ENCODE measurements around the gene ZNF124. TPM values are rescaled to one million over a fixed set of nuclear protein-coding genes. Genes with fewer than 3 reads are reported as not detected.
"Not testable (repeated sequence)": the region's sequence is repeated elsewhere in the genome, so short reads cannot be mapped to it uniquely, and the experiment has no call there.

The ZNF124 gene
- 10 to 100 TPM; 36.9 to 62.3 TPM for total RNA-seq
- long read RNA-seq, transcript ZNF124-201 (4 exons, 1,674 nt), result major isoform, 16 of 21 reads
- long read RNA-seq, partial matches to known transcripts, result 0 of 21 reads
- long read RNA-seq, other reads (novel, unspliced or antisense), result 3 of 21 reads

GRCh38 chr1:247171875-247172563 lies at the start of gene ZNF124:
Gene ZNF124, minus strand, starts transcription at chr1:247172020. Its CDS starts 143 bp downstream, at chr1:247171877.
- DNase-seq; intact Hi-C loops (cut with DNase I, micrococcal nuclease): not testable (repeated sequence)
- ATAC-seq, result peak; percentile 97

GRCh38 chr1:247220280-247220679 lies 48.5 kb upstream of the ZNF124 start:
- intact Hi-C loops (cut with DNase I, micrococcal nuclease); ATAC-seq; DNase-seq: not testable (repeated sequence)

GRCh38 chr1:247218121-247218651 lies 46.4 kb upstream of the ZNF124 start:
- intact Hi-C loops (cut with DNase I, micrococcal nuclease), result no loop called here
- DNase-seq, result no peak
- ATAC-seq, result no peak

- no peak for DNase-seq
- ATAC-seq, result no peak
- intact Hi-C loops (cut with DNase I, micrococcal nuclease), result no loop called here
Observed at GRCh38 chr1:247216261-247216660, 44.4 kb upstream of the ZNF124 start.

GRCh38 chr1:247212627-247213617 lies 41.1 kb upstream of the ZNF124 start:
- ATAC-seq (no peak), DNase-seq (no peak)
- intact Hi-C loops (cut with DNase I, micrococcal nuclease), result no loop called here

GRCh38 chr1:247212012-247212411 lies 40.2 kb upstream of the ZNF124 start:
- intact Hi-C loops (cut with DNase I, micrococcal nuclease), result no loop called here
- DNase-seq (no peak), ATAC-seq (no peak)

GRCh38 chr1:247211339-247211738 lies 39.5 kb upstream of the ZNF124 start:
- intact Hi-C loops (cut with DNase I, micrococcal nuclease), result no loop called here
- DNase-seq, result peak in 1 of 2 donors; percentile 8

GRCh38 chr1:247210376-247211117 lies 38.7 kb upstream of the ZNF124 start:
- intact Hi-C loops (cut with DNase I, micrococcal nuclease), result no loop called here
- ATAC-seq (peak; percentile 99), DNase-seq (peak; percentile 98 to 100)

More at GRCh38 chr1:247211339-247211738, 39.5 kb upstream of the ZNF124 start:
- no peak for ATAC-seq

GRCh38 chr1:247210062-247210375 lies 38.2 kb upstream of the ZNF124 start:
- DNase-seq (no peak), ATAC-seq (peak; percentile 16)
- intact Hi-C loops (cut with DNase I, micrococcal nuclease), result no loop called here

- DNase-seq, result no peak
- ATAC-seq, result no peak
- intact Hi-C loops (cut with DNase I, micrococcal nuclease), result no loop called here
Observed at GRCh38 chr1:247209396-247209795, 37.6 kb upstream of the ZNF124 start.

GRCh38 chr1:247204177-247204647 lies 32.4 kb upstream of the ZNF124 start:
- DNase-seq (no peak), ATAC-seq (no peak)
- intact Hi-C loops (cut with DNase I, micrococcal nuclease), result no loop called here

GRCh38 chr1:247198781-247199180 lies 27.0 kb upstream of the ZNF124 start:
- ATAC-seq (no peak), DNase-seq (no peak)
- intact Hi-C loops (cut with DNase I, micrococcal nuclease), result no loop called here

GRCh38 chr1:247193958-247194357 lies 22.1 kb upstream of the ZNF124 start:
- DNase-seq, result no peak

GRCh38 chr1:247189981-247190798 lies 18.4 kb upstream of the ZNF124 start:
- no peak for ATAC-seq
- intact Hi-C loops (cut with DNase I, micrococcal nuclease), result no loop called here
- DNase-seq, result no peak

More at GRCh38 chr1:247193958-247194357, 22.1 kb upstream of the ZNF124 start:
- intact Hi-C loops (cut with DNase I, micrococcal nuclease), result no loop called here
- ATAC-seq, result no peak

GRCh38 chr1:247185667-247186066 lies 13.8 kb upstream of the ZNF124 start:
- no peak for DNase-seq
- intact Hi-C loops (cut with DNase I, micrococcal nuclease), result no loop called here
- no peak for ATAC-seq

- intact Hi-C loops (cut with DNase I, micrococcal nuclease), result no loop called here
- ATAC-seq (no peak), DNase-seq (no peak)
Observed at GRCh38 chr1:247184254-247184653, 12.4 kb upstream of the ZNF124 start.

- ATAC-seq (no peak), DNase-seq (no peak)
- intact Hi-C loops (cut with DNase I, micrococcal nuclease), result no loop called here
Observed at GRCh38 chr1:247182994-247183393, 11.2 kb upstream of the ZNF124 start.

GRCh38 chr1:247180581-247180980 lies 8.8 kb upstream of the ZNF124 start:
- intact Hi-C loops (cut with DNase I, micrococcal nuclease), result no loop called here
- DNase-seq, result no peak
- no peak for ATAC-seq
